Hepatocyte (in vitro differentiated cells): ENCODE data around the gene TDRD1.

Experiments used
- EZH2 ChIP-seq: fragments of 200-600 bp; sonication (generic); IDR thresholded peaks from 2 replicates; pipeline ENCODE4 v1.6.1; 2016; ENCODE audit warnings: antibody characterized with exemption, mild to moderate bottlenecking, borderline replicate concordance
- TF ChIP-seq, protein P1 (sequence below): fragments of 200-600 bp; sonication (generic); IDR thresholded peaks from 2 replicates; pipeline ENCODE4 v1.5.1; 2016; ENCODE audit warnings: antibody characterized with exemption, mild to moderate bottlenecking; ENCODE audit not compliant: poor library complexity

DNA sequence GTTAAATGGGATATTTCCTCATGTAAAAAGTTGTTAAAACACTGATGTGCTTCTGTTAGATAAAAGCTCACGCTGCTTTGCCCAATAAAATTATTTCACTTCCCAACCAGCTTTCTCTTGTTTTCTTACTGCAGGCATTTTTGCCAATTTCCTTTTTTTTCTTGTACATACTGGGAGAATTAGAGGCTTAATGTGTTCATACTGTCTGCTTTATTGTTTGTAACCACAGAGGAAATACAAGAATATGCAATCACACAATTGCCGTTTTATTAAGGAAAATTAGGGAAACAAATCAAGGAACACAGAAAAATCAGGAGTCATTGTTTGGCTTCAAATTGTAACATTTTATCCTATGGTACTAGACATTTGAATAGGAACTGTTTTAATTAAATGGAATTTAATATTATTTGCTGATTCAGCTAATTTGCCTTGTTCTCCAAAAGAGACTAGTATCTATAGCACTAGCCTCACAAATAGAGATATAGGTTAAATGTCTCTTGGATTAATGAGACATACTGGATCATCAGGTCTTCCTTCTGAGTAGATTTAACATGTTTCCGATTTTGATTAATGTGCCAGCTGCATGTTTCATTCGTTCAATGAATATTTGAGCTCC is 53.5 kb downstream of the TDRD1 start:
- TF ChIP-seq, protein P1, sequence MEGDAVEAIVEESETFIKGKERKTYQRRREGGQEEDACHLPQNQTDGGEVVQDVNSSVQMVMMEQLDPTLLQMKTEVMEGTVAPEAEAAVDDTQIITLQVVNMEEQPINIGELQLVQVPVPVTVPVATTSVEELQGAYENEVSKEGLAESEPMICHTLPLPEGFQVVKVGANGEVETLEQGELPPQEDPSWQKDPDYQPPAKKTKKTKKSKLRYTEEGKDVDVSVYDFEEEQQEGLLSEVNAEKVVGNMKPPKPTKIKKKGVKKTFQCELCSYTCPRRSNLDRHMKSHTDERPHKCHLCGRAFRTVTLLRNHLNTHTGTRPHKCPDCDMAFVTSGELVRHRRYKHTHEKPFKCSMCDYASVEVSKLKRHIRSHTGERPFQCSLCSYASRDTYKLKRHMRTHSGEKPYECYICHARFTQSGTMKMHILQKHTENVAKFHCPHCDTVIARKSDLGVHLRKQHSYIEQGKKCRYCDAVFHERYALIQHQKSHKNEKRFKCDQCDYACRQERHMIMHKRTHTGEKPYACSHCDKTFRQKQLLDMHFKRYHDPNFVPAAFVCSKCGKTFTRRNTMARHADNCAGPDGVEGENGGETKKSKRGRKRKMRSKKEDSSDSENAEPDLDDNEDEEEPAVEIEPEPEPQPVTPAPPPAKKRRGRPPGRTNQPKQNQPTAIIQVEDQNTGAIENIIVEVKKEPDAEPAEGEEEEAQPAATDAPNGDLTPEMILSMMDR = no peak
- no peak for TF ChIP-seq EZH2
